HepG2 (cell line): ENCODE results near the gene ACACB. TPM values are rescaled to one million over a fixed set of nuclear protein-coding genes. Genes with fewer than 3 reads are reported as not detected.

Experiments used
- ATAC-seq: fragments of 200-7000 bp; cut with Tn5 transposase; 3 replicates; pipeline ENCODE4 v1.9.1; 2020; ENCODE audit warnings: mild to moderate bottlenecking, moderate library complexity
- BruUV-seq: library from RNA; stranded (reverse); fragments of 400-500 nt; replicated peaks from 2 replicates; lab custom pipeline; 2021; lab: Mats Ljungman, UMichigan
- CTCF ChIA-PET: fragments of 300-600 bp; formaldehyde crosslinking; extraction: SDS; loops from one replicate; lab custom pipeline; 2021; ENCODE audit warnings: low total read pairs, inconsistent platforms, low intra/inter-chr PET ratio; lab: Yijun Ruan, JAX
- POLR2A ChIA-PET: fragments of 350-600 bp; sonication (Branson Sonifier 250); formaldehyde crosslinking; loops from one replicate; lab custom pipeline; 2020; ENCODE audit warnings: antibody characterized with exemption, inconsistent platforms; lab: Yijun Ruan, JAX
- DNase-seq: peaks from one replicate; pipeline ENCODE4 v3.0.0-alpha.2; 2015; ENCODE audit warnings: low spot score
- FAIRE-seq: peaks from 3 replicates; lab custom pipeline; 2011; peaks lifted over from hg19 to GRCh38; lab: Jason Lieb, UNC
- H2AFZ ChIP-seq: one replicate; pipeline ENCODE4 v1.6.1; 2011; ENCODE audit warnings: low read length, inconsistent platforms
- H3K27ac ChIP-seq: fragments of 300-600 bp; 3 replicates; pipeline ENCODE4 v1.8.0; 2011; ENCODE audit warnings: mixed run types, mild to moderate bottlenecking, mixed read lengths, low read length, inconsistent platforms; ENCODE audit not compliant: insufficient read depth; ENCODE audit errors: extremely low read length
- H3K27me3 ChIP-seq, 2 experiments: fragments of 200-600 bp in 1 of 2; 2 replicates in 1 of 2; 3 replicates in 1 of 2; pipeline versions ENCODE4 v1.6.0 to v1.8.0; 2011; ENCODE audit warnings: low read length in 2 of 2, mild to moderate bottlenecking in 2 of 2, moderate library complexity in 2 of 2, inconsistent platforms in 1 of 2; ENCODE audit not compliant: insufficient read depth in 2 of 2, control insufficient read depth in 1 of 2
- H3K36me3 ChIP-seq, 2 experiments: fragments of 200-600 bp in 1 of 2; replicated peaks in 1 of 2; 2 replicates in 1 of 2; 3 replicates in 1 of 2; pipeline versions ENCODE4 v1.5.1 to v1.8.0; 2011; ENCODE audit warnings: low read length in 2 of 2, inconsistent platforms in 1 of 2; ENCODE audit not compliant: insufficient read depth in 2 of 2, control insufficient read depth in 1 of 2
- H3K4me1 ChIP-seq: 2 replicates; pipeline ENCODE4 v1.5.1; 2012; ENCODE audit warnings: low read length, inconsistent platforms; ENCODE audit not compliant: insufficient read depth
- H3K4me2 ChIP-seq: 2 replicates; pipeline ENCODE4 v1.6.0; 2011; ENCODE audit warnings: low read depth, low read length, inconsistent platforms
- H3K4me3 ChIP-seq, 3 experiments: fragments of 200-600 bp in 1 of 3; sonication (generic), shearing (Covaris generic) in 1 of 3; replicated peaks in 1 of 3; 2 replicates each; pipeline ENCODE4 v1.5.1; 2011 to 2016; ENCODE audit warnings: low read length in 3 of 3, inconsistent platforms in 2 of 3, low read depth in 2 of 3, mild to moderate bottlenecking in 2 of 3, control low read depth in 1 of 3, mixed read lengths in 1 of 3; ENCODE audit not compliant: insufficient read depth in 1 of 3
- H3K79me2 ChIP-seq: one replicate; pipeline ENCODE4 v1.6.1; 2011; ENCODE audit warnings: low read length, inconsistent platforms; ENCODE audit not compliant: insufficient read depth
- H3K9ac ChIP-seq: 2 replicates; pipeline ENCODE4 v1.6.0; 2011; ENCODE audit warnings: mild to moderate bottlenecking, low read depth, low read length, inconsistent platforms; ENCODE audit not compliant: insufficient read depth
- H3K9me3 ChIP-seq: 2 replicates; pipeline ENCODE4 v1.5.1; 2012; ENCODE audit warnings: mild to moderate bottlenecking, low read length
- H4K20me1 ChIP-seq: 2 replicates; pipeline ENCODE4 v1.6.0; 2011; ENCODE audit warnings: inconsistent platforms, mild to moderate bottlenecking, low read length, moderate library complexity; ENCODE audit not compliant: insufficient read depth
- ARNT2 ChIP-seq: sonication (generic); formaldehyde crosslinking; IDR thresholded peaks from 2 replicates; pipeline ENCODE4 v1.8.0; 2022; ENCODE audit warnings: mild to moderate bottlenecking, low read depth, missing genetic modification reagents, moderate library complexity
- CREBL2 ChIP-seq: sonication (generic); formaldehyde crosslinking; IDR thresholded peaks from 2 replicates; pipeline ENCODE4 v1.8.1; 2023; ENCODE audit warnings: missing genetic modification reagents, mild to moderate bottlenecking, borderline replicate concordance
- PAXIP1 ChIP-seq: sonication (generic); formaldehyde crosslinking; conservative IDR thresholded peaks from 2 replicates; pipeline ENCODE4 v1.4.0; 2020; ENCODE audit warnings: mild to moderate bottlenecking, missing genetic modification reagents, moderate library complexity
- SNAPC2 ChIP-seq: sonication (generic); formaldehyde crosslinking; IDR thresholded peaks from 2 replicates; pipeline ENCODE4 v1.8.1; 2022; ENCODE audit warnings: mild to moderate bottlenecking, missing genetic modification reagents
- SYNCRIP ChIP-seq: fragments of 200-400 bp; formaldehyde crosslinking; IDR thresholded peaks from 2 replicates; pipeline ENCODE4 v1.6.1; 2018; ENCODE audit warnings: mild to moderate bottlenecking, low read depth, low read length; ENCODE audit not compliant: insufficient read depth
- TBX2 ChIP-seq: sonication (generic); formaldehyde crosslinking; IDR thresholded peaks from 2 replicates; pipeline ENCODE4 v1.5.0; 2020; ENCODE audit warnings: missing genetic modification reagents, mild to moderate bottlenecking, borderline replicate concordance
- TOE1 ChIP-seq: sonication (generic); formaldehyde crosslinking; IDR thresholded peaks from 2 replicates; pipeline ENCODE4 v1.4.0; 2020; ENCODE audit warnings: mild to moderate bottlenecking, missing genetic modification reagents
- ZNF280B ChIP-seq: sonication (generic); formaldehyde crosslinking; IDR thresholded peaks from 2 replicates; pipeline ENCODE4 v1.5.0; 2020; ENCODE audit warnings: missing genetic modification reagents, mild to moderate bottlenecking, borderline replicate concordance
- ZNF432 ChIP-seq: sonication (generic); formaldehyde crosslinking; IDR thresholded peaks from 2 replicates; pipeline ENCODE4 v1.5.0; 2020; ENCODE audit warnings: missing genetic modification reagents, mild to moderate bottlenecking, borderline replicate concordance
- ZNF639 ChIP-seq: conservative IDR thresholded peaks from 2 replicates; pipeline ENCODE4 v1.6.1; 2018; ENCODE audit warnings: missing genetic modification reagents
- ZNF792 ChIP-seq: IDR thresholded peaks from 2 replicates; pipeline ENCODE4 v1.6.1; 2016
- ZSCAN5A ChIP-seq: sonication (generic); formaldehyde crosslinking; IDR thresholded peaks from 2 replicates; pipeline ENCODE4 v1.8.0; 2022; ENCODE audit warnings: mild to moderate bottlenecking, missing genetic modification reagents, borderline replicate concordance
- WGBS: methylation state at CpG from one replicate; pipeline ENCODE4 v1.1.6; 2017; ENCODE audit warnings: low lambda C conversion rate; 5-methylcytosine and 5-hydroxymethylcytosine counted together
- in situ Hi-C: cut with HindIII; loops from 2 replicates; pipeline ENCODE4 v1.10.0; 2017; ENCODE audit warnings: low pct_unique_long_range_greater_than_20kb; ENCODE audit not compliant: extremely low pct_ligation_motif_present
- intact Hi-C: fragments of 100-400 bp; cut with micrococcal nuclease; formaldehyde crosslinking; loops from one replicate; pipeline ENCODE4 v1.10.0; 2022; ENCODE audit not compliant: unreplicated experiment
- polyA plus RNA-seq, 8 experiments: library from polyadenylated mRNA; depleted of rRNA in 3 of 8; stranded (reverse) in 7 of 8; unstranded in 1 of 8; fragments of >200 nt; fragmentation: Illumina TruSeq in 4 of 8; extraction: Trizol in 4 of 8; gene quantifications; 2 replicates each; pipeline versions ENCODE4 v1.2.1 to v1.2.3, GENCODE V29; 2011 to 2016; ENCODE audit warnings: low read depth in 4 of 8, missing spikeins in 1 of 8, mixed read lengths in 1 of 8; ENCODE audit not compliant: insufficient read depth in 1 of 8
- total RNA-seq, 5 experiments: library from RNA; depleted of rRNA; stranded (reverse); fragments of >200 nt; fragmentation: Illumina TruSeq; extraction: Trizol; gene quantifications; 2 replicates each; pipeline ENCODE4 v1.2.3, GENCODE V29; 2016; ENCODE audit warnings: low read depth in 1 of 5
- TF ChIP-seq, protein P1 (sequence below): sonication (generic); formaldehyde crosslinking; IDR thresholded peaks from 2 replicates; pipeline ENCODE4 v1.4.0; 2020; ENCODE audit warnings: missing genetic modification reagents

The ACACB gene
- total and polyA plus RNA-seq, 2 of the 13 experiments (the other 11 are each of a cell fraction or from before 2014, with no cell fraction given) = 6.2 to 8.6 TPM

DNA sequence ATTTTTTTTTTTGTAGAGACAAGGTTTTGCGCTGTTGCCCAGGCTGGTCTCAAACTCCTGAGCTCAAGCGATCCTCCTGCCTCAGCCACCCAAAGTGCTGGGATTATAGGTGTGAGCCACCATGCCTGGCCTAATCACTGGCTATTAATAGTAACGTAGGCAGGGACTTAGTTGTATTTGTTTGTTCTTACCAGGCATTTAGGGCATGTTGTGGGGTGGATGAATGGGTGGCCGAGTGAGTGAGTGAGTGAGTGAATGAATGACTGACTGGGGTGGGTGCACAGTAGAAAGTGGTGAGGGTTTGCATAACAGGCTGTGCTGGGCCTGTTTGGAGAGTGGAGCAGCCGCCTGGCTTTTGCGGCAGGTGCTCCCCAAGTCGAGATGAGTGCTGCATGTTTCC, 105.7 kb downstream of the ACACB start:
- WGBS = 95% methylated on average over 7 of the region's 7 CpGs
- intact Hi-C loops = no loop called here

More for the DNA sequence above, 105.7 kb downstream of the ACACB start:
- in situ Hi-C loops = no loop called here
- Histone ChIP-seq H3K9ac (no peak overlapping the region), H3K4me3 (no peak overlapping the region), H3K36me3 (peaks cover 0 to 16% of the 10 kb centered on the region in 2 experiments; a peak in 2 of 5 replicates), H3K9me3 (no peaks in the 10 kb centered on the region), H3K79me2 (no peaks in the 10 kb centered on the region), H3K4me2 (no peak overlapping the region), H4K20me1 (no peaks in the 10 kb centered on the region), H3K27ac (no peak overlapping the region), H3K27me3 (no peaks in the 10 kb centered on the region), H3K4me1 (no peaks in the 10 kb centered on the region), H2AFZ (no peak overlapping the region)
- ATAC-seq (no peak), FAIRE-seq (no peak), DNase-seq (no peak)
- POLR2A ChIA-PET = no interaction called here
- CTCF ChIA-PET = no interaction called here
- TF ChIP-seq, protein P1, sequence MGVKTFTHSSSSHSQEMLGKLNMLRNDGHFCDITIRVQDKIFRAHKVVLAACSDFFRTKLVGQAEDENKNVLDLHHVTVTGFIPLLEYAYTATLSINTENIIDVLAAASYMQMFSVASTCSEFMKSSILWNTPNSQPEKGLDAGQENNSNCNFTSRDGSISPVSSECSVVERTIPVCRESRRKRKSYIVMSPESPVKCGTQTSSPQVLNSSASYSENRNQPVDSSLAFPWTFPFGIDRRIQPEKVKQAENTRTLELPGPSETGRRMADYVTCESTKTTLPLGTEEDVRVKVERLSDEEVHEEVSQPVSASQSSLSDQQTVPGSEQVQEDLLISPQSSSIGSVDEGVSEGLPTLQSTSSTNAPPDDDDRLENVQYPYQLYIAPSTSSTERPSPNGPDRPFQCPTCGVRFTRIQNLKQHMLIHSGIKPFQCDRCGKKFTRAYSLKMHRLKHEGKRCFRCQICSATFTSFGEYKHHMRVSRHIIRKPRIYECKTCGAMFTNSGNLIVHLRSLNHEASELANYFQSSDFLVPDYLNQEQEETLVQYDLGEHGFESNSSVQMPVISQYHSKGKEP = no peak
- TF ChIP-seq SNAPC2 (CRISPR knock-in tag) = no peak
- TF ChIP-seq CREBL2 (CRISPR knock-in tag) = no peak
- no peak for TF ChIP-seq ZNF792 (CRISPR knock-in tag)
- no peak for TF ChIP-seq ZSCAN5A (CRISPR knock-in tag)
- TF ChIP-seq ARNT2 = no peak
- TF ChIP-seq PAXIP1 (CRISPR knock-in tag) = no peak
- no peak for TF ChIP-seq ZNF280B (CRISPR knock-in tag)
- TF ChIP-seq TBX2 (CRISPR knock-in tag) = no peak
- TF ChIP-seq SYNCRIP = no peak
- no peak for TF ChIP-seq TOE1 (CRISPR knock-in tag)
- TF ChIP-seq ZNF639 = no peak
- no peak for TF ChIP-seq ZNF432 (CRISPR knock-in tag)
- BruUV-seq = no TSS peak
